CD4-positive, alpha-beta memory T cell (primary cell): ENCODE results near the gene PRDM15. TPM values are rescaled to one million over a fixed set of nuclear protein-coding genes. Genes with fewer than 3 reads are reported as not detected.

Source experiments
- CTCF ChIA-PET: fragments of 350-600 bp; sonication (Branson Sonifier 250); formaldehyde crosslinking; loops from one replicate; lab custom pipeline; 2021; ENCODE audit warnings: inconsistent platforms; ENCODE audit not compliant: partially characterized antibody; lab: Charles Lee
- POLR2A ChIA-PET: fragments of 350-600 bp; sonication (Branson Sonifier 250); formaldehyde crosslinking; loops from one replicate; lab custom pipeline; 2021; ENCODE audit not compliant: partially characterized antibody; lab: Charles Lee
- DNase-seq, 5 donors: peaks; one replicate each; pipeline versions ENCODE4 v3.0.0 to v3.0.0-alpha.2; 2020 to 2022; ENCODE audit warnings: mixed read lengths in 1 of 5
- H3K27ac ChIP-seq: one replicate; pipeline ENCODE4 v1.7.0; 2013; ENCODE audit warnings: low read depth, low read length
- H3K27me3 ChIP-seq: 2 replicates; pipeline ENCODE4 v1.7.0; 2013; ENCODE audit warnings: mild to moderate bottlenecking, low read length, moderate library complexity; ENCODE audit not compliant: insufficient read depth
- H3K36me3 ChIP-seq: 2 replicates; pipeline ENCODE4 v1.7.0; 2013; ENCODE audit warnings: mild to moderate bottlenecking, low read length, moderate library complexity; ENCODE audit not compliant: insufficient read depth
- H3K4me1 ChIP-seq: 2 replicates; pipeline ENCODE4 v1.7.0; 2013; ENCODE audit warnings: mild to moderate bottlenecking, low read length, moderate library complexity; ENCODE audit not compliant: insufficient read depth
- H3K4me3 ChIP-seq, 2 donors: one replicate each; pipeline ENCODE4 v1.7.0; 2013; ENCODE audit warnings: low read length in 2 of 2, mild to moderate bottlenecking in 1 of 2
- H3K9me3 ChIP-seq, 2 donors: one replicate each; pipeline ENCODE4 v1.7.0; 2013; ENCODE audit warnings: low read length in 2 of 2, control low read depth in 1 of 2; ENCODE audit not compliant: control insufficient read depth in 1 of 2
- H3K27ac Mint-ChIP-seq, 7 donors: one replicate each; pipeline ENCODE4 v1.8.0; 2020 to 2021; ENCODE audit warnings: mixed read lengths in 7 of 7, mild to moderate bottlenecking in 6 of 7, inconsistent platforms in 3 of 7, moderate library complexity in 3 of 7
- H3K27me3 Mint-ChIP-seq, 2 donors: one replicate each; pipeline ENCODE4 v1.8.0; 2020 to 2021; ENCODE audit warnings: mixed read lengths in 2 of 2
- H3K36me3 Mint-ChIP-seq, 2 donors: one replicate each; pipeline ENCODE4 v1.8.0; 2020 to 2021; ENCODE audit warnings: mixed read lengths in 2 of 2, inconsistent platforms in 1 of 2, mild to moderate bottlenecking in 1 of 2
- H3K4me1 Mint-ChIP-seq, 4 donors: one replicate each; pipeline ENCODE4 v1.8.0; 2020 to 2021; ENCODE audit warnings: mixed read lengths in 4 of 4, mild to moderate bottlenecking in 1 of 4
- H3K4me3 Mint-ChIP-seq, 8 donors: one replicate each; pipeline ENCODE4 v1.8.0; 2020 to 2021; ENCODE audit warnings: mixed read lengths in 8 of 8, mild to moderate bottlenecking in 7 of 8, moderate library complexity in 6 of 8, inconsistent platforms in 3 of 8
- H3K9me3 Mint-ChIP-seq, 8 donors: one replicate each; pipeline ENCODE4 v1.8.0; 2020 to 2021; ENCODE audit warnings: mixed read lengths in 8 of 8, mild to moderate bottlenecking in 5 of 8, inconsistent platforms in 3 of 8, moderate library complexity in 1 of 8
- intact Hi-C: fragments of 100-400 bp; cut with micrococcal nuclease; formaldehyde crosslinking; loops from one replicate; pipeline ENCODE4 v1.15.1; 2023
- polyA plus RNA-seq, 2 donors: library from polyadenylated mRNA; unstranded; fragments of 300-500 nt; fragmentation: Illumina TruSeq; gene quantifications; one replicate each; pipeline ENCODE4 v1.2.3, GENCODE V29; 2021
- total RNA-seq, 2 experiments: library from RNA; stranded (reverse); gene quantifications; one replicate each; pipeline ENCODE4 v1.2.3, GENCODE V29; 2021

Gene PRDM15
- total and polyA plus RNA-seq, 4 experiments from 2014 or later = 0.50 to 14.3 (median 8.8) TPM

DNA sequence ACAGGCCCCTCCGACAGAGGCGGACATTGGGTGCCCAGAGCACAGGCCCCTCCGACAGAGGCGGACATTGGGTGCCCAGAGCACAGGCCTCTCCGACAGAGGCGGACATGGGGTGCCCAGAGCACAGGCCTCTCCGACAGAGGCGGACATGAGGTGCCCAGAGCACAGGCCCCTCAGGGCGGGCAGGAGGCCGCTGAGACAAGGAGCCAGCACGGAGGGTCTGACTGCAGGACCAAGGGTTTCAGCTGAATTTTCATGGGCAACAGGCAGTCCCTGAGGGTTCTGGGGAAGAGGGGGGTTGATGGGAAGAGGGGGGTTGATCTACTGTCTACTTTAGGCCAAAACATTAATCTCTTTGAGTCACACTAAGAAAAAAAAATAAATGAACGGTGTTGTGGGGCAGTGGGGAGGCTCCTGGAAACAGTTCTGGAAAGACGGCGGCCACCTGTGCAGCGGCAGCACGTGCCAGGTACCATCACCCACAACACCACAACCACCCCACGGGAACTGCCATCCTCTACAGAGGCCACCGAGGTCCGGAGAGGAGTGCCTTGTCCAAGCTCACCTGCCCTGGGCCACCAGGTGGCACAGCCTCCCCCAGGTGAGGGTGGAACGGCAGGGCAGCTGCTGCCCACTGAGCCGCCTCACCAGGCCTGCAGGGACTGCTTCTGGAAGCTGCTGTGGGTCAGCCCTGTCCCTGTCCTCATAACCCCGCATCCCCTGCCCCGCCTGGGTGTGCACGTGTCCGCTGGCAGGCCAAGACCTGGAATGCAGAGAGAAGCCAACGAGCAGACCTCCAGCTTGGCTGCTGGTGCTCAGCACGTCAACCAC, 20.5 kb downstream of the PRDM15 start:
- Mint-ChIP-seq H3K36me3 (peaks cover 31 to 33% of the 10 kb centered on the region in 2 donors), H3K27ac (peak overlapping the region in 1 of 7 donors; percentile 36), H3K4me3 (no peak overlapping the region), H3K4me1 (peaks cover 3 to 7% (median 6%) of the 10 kb centered on the region in 4 donors), H3K9me3 (no peaks in the 10 kb centered on the region), H3K27me3 (no peaks in the 10 kb centered on the region)
- Histone ChIP-seq H3K27me3 (no peaks in the 10 kb centered on the region), H3K4me1 (no peaks in the 10 kb centered on the region), H3K4me3 (no peak overlapping the region), H3K9me3 (no peaks in the 10 kb centered on the region), H3K36me3 (peaks cover 27% of the 10 kb centered on the region), H3K27ac (no peak overlapping the region)
- DNase-seq = no peak
- ChIA-PET POLR2A (no interaction called here), CTCF (interaction anchor here (2.1 kb wide), 1 partner anchor 250 kb away, joined by 5 read pairs; no protein-coding TSS in a partner anchor)
- intact Hi-C loops = no loop called here

- CTCF ChIA-PET = no interaction called here
- intact Hi-C loops = no loop called here
- peaks cover 35 to 40% of the 10 kb centered on the region in 2 donors for H3K36me3 Mint-ChIP-seq
- H3K4me1 Mint-ChIP-seq = peaks cover 0 to 3% (median 1%) of the 10 kb centered on the region in 4 donors
- no peak overlapping the region for H3K4me3 Mint-ChIP-seq
- no peaks in the 10 kb centered on the region for H3K27me3 Mint-ChIP-seq
- peak overlapping the region in 3 of 7 donors; percentile 7 to 84 (median 37) for H3K27ac Mint-ChIP-seq
- Histone ChIP-seq H3K27ac (no peak overlapping the region), H3K9me3 (no peaks in the 10 kb centered on the region), H3K4me1 (no peaks in the 10 kb centered on the region), H3K4me3 (no peak overlapping the region), H3K36me3 (peaks cover 30% of the 10 kb centered on the region), H3K27me3 (no peaks in the 10 kb centered on the region)
- no peaks in the 10 kb centered on the region for H3K9me3 Mint-ChIP-seq
- POLR2A ChIA-PET = no interaction called here
- DNase-seq = no peak
These were observed 21.3 kb downstream of the PRDM15 start for GRCh38 chr21:41857771-41858300.

GRCh38 chr21:41856572-41856971, 22.6 kb downstream of the PRDM15 start:
- H3K27ac ChIP-seq = no peak overlapping the region
- no peaks in the 10 kb centered on the region for H3K27me3 Mint-ChIP-seq
- no peak overlapping the region for H3K4me3 ChIP-seq
- ChIA-PET POLR2A (no interaction called here), CTCF (interaction anchor here (0.7 to 1.3 kb wide), 2 partner anchors 15 to 18 kb away, joined by 3 read pairs; no protein-coding TSS in a partner anchor)
- H3K4me1 ChIP-seq = no peaks in the 10 kb centered on the region
- H3K4me3 Mint-ChIP-seq = no peak overlapping the region
- peak overlapping the region in 4 of 7 donors; percentile 13 to 53 (median 30) for H3K27ac Mint-ChIP-seq
- peaks cover 35 to 47% of the 10 kb centered on the region in 2 donors for H3K36me3 Mint-ChIP-seq
- no peaks in the 10 kb centered on the region for H3K9me3 Mint-ChIP-seq
- peaks cover 0 to 3% (median under 1%) of the 10 kb centered on the region in 4 donors for H3K4me1 Mint-ChIP-seq
- DNase-seq = no peak
- intact Hi-C loops = no loop called here
- no peaks in the 10 kb centered on the region for H3K27me3 ChIP-seq
- no peaks in the 10 kb centered on the region for H3K9me3 ChIP-seq
- H3K36me3 ChIP-seq = peaks cover 34% of the 10 kb centered on the region

- Histone ChIP-seq H3K36me3 (peaks cover 34% of the 10 kb centered on the region), H3K4me3 (no peak overlapping the region), H3K9me3 (no peaks in the 10 kb centered on the region), H3K4me1 (no peaks in the 10 kb centered on the region), H3K27me3 (no peaks in the 10 kb centered on the region), H3K27ac (no peak overlapping the region)
- Mint-ChIP-seq H3K36me3 (peaks cover 44 to 53% of the 10 kb centered on the region in 2 donors), H3K27me3 (no peaks in the 10 kb centered on the region), H3K4me1 (peaks cover 0 to 3% (median 0%) of the 10 kb centered on the region in 4 donors), H3K4me3 (no peak overlapping the region), H3K9me3 (no peaks in the 10 kb centered on the region), H3K27ac (peak overlapping the region in 1 of 7 donors; percentile 22)
- DNase-seq = no peak
- intact Hi-C loops = no loop called here
- ChIA-PET POLR2A (no interaction called here), CTCF (no interaction called here)
These were observed 24.6 kb downstream of the PRDM15 start for GRCh38 chr21:41854426-41854995.

- H3K27ac Mint-ChIP-seq = no peak overlapping the region
- Histone ChIP-seq H3K36me3 (peaks cover 29% of the 10 kb centered on the region), H3K4me1 (no peaks in the 10 kb centered on the region), H3K27ac (no peak overlapping the region), H3K9me3 (no peaks in the 10 kb centered on the region), H3K27me3 (no peaks in the 10 kb centered on the region), H3K4me3 (no peak overlapping the region)
- peaks cover 0 to 1% (median 0%) of the 10 kb centered on the region in 8 donors for H3K9me3 Mint-ChIP-seq
- intact Hi-C loops = no loop called here
- H3K36me3 Mint-ChIP-seq = peaks cover 43 to 59% of the 10 kb centered on the region in 2 donors
- no peak for DNase-seq
- no peaks in the 10 kb centered on the region for H3K27me3 Mint-ChIP-seq
- ChIA-PET CTCF (no interaction called here), POLR2A (no interaction called here)
- H3K4me3 Mint-ChIP-seq = no peak overlapping the region
- peaks cover 0 to 3% (median 0%) of the 10 kb centered on the region in 4 donors for H3K4me1 Mint-ChIP-seq
These were observed 26.2 kb downstream of the PRDM15 start for GRCh38 chr21:41852929-41853320.

GRCh38 chr21:41852151-41852928, 26.8 kb downstream of the PRDM15 start:
- peaks cover 38 to 55% of the 10 kb centered on the region in 2 donors for H3K36me3 Mint-ChIP-seq
- no peak for DNase-seq
- no peak overlapping the region for H3K4me3 Mint-ChIP-seq
- ChIA-PET POLR2A (no interaction called here), CTCF (no interaction called here)
- Histone ChIP-seq H3K36me3 (peaks cover 25% of the 10 kb centered on the region), H3K4me1 (no peaks in the 10 kb centered on the region), H3K9me3 (no peaks in the 10 kb centered on the region), H3K4me3 (no peak overlapping the region), H3K27me3 (no peaks in the 10 kb centered on the region), H3K27ac (no peak overlapping the region)
- no peak overlapping the region for H3K27ac Mint-ChIP-seq
- H3K9me3 Mint-ChIP-seq = peaks cover 0 to 1% (median 0%) of the 10 kb centered on the region in 8 donors
- H3K27me3 Mint-ChIP-seq = no peaks in the 10 kb centered on the region
- peaks cover 0 to 3% (median 0%) of the 10 kb centered on the region in 4 donors for H3K4me1 Mint-ChIP-seq
- intact Hi-C loops = no loop called here
